Choroid plexus epithelial cell (primary cell): Measurements from ENCODE around the gene FNDC3B.

ENCODE experiments used
- DNase-seq: peaks from one replicate; pipeline ENCODE4 v3.0.0-alpha.2; 2010; ENCODE audit warnings: low read depth
- H3K4me3 ChIP-seq: 2 replicates; pipeline ENCODE4 v1.5.1; 2011; ENCODE audit warnings: low read depth, mild to moderate bottlenecking, control low read depth, low read length, moderate library complexity
- TF ChIP-seq, protein P1 (sequence below): conservative IDR thresholded peaks from 2 replicates; pipeline ENCODE4 v1.5.1; 2011; ENCODE audit warnings: low read depth, mild to moderate bottlenecking, control low read depth, inconsistent platforms, low read length, moderate library complexity

Gene FNDC3B

DNA sequence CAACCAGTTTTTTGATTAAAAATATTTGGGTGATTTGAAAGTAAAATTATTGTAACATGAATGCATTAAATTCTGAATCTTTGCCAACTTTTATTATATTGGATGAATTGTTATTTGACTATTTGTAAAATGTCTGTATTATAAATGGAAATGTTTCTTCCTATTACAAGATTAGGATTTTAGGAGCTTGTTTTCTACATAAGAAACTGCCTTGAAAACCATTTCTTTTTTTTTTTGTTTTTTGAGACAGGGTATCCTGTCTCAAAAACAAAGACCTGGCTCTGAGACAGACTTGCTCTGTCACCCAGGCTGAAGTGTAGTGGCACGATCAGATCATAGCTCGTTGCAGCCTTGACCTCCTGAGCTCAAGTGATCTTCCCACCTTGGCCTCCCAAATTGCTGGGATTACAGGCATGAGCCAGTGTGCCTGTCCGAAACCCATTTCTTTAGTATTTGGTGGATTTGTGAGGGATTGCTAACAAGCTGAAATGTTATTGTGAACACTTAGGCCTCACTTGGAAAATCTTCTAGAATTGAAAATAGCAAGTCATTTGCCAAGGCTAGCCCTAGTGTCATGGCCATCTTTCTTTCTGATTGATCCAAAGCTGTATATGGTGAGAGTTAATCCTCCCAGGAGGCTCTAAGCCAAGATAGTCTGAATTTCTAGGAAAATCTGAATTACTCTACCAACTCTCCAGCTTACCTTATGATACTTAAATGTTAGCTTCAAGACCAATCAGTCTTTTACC, 100.3 kb downstream of the FNDC3B start:
- H3K4me3 ChIP-seq: no peak overlapping the region
- DNase-seq: no peak
- TF ChIP-seq, protein P1, sequence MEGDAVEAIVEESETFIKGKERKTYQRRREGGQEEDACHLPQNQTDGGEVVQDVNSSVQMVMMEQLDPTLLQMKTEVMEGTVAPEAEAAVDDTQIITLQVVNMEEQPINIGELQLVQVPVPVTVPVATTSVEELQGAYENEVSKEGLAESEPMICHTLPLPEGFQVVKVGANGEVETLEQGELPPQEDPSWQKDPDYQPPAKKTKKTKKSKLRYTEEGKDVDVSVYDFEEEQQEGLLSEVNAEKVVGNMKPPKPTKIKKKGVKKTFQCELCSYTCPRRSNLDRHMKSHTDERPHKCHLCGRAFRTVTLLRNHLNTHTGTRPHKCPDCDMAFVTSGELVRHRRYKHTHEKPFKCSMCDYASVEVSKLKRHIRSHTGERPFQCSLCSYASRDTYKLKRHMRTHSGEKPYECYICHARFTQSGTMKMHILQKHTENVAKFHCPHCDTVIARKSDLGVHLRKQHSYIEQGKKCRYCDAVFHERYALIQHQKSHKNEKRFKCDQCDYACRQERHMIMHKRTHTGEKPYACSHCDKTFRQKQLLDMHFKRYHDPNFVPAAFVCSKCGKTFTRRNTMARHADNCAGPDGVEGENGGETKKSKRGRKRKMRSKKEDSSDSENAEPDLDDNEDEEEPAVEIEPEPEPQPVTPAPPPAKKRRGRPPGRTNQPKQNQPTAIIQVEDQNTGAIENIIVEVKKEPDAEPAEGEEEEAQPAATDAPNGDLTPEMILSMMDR: no peak

- TF ChIP-seq, protein P1: peak; percentile 4
- DNase-seq: peak; percentile 99
- no peak overlapping the region for H3K4me3 ChIP-seq
Measured at GRCh38 chr3:172140499-172141391, 101.4 kb downstream of the FNDC3B start.

DNA sequence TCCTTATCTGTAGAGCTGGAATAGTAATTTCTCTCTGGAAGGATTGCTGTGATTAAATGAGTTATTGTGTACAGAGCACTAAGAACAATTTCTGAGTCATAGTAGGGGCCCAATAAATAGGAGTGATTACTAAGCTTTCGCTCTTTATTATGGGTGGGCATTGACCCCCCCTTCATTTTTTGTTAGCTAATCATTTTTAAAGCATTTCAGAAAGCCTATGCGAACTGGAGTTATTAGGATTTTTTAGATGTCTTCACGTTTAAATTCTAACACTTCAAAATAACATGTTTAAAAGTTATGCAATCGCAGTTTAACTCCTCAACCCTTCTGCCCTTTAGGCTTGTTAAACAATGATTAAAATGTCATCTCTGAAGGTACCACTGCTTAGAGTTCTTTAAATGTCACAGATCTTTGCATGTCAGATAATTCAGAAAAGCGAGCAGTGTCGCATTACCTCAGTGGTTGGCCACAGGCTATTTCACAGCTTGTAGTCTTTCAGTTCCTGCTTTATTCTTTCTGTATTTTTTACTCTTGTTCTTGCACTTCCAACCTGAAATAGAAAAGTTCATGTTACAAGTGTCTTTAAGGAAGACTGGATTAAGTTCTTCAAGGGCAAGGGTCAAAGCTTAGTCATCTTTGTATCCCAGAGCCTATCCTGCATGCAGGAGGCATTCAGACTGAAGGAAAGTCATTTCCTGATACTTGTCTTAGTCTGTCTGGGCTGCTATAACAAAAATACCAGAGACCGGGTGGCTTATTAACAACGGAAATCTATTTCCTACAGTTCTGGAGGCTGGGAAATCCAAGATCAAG, 102.9 kb downstream of the FNDC3B start:
- peak; percentile 92 for DNase-seq
- TF ChIP-seq, protein P1: no peak
- H3K4me3 ChIP-seq: no peak overlapping the region

- TF ChIP-seq, protein P1: no peak
- H3K4me3 ChIP-seq: no peak overlapping the region
- DNase-seq: no peak
Measured at GRCh38 chr3:172142864-172143451, 103.6 kb downstream of the FNDC3B start.

GRCh38 chr3:172143739-172144497, 104.5 kb downstream of the FNDC3B start:
- no peak overlapping the region for H3K4me3 ChIP-seq
- TF ChIP-seq, protein P1: no peak
- DNase-seq: no peak

- TF ChIP-seq, protein P1: no peak
- no peak overlapping the region for H3K4me3 ChIP-seq
- no peak for DNase-seq
Measured at GRCh38 chr3:172144601-172145000, 105.2 kb downstream of the FNDC3B start.
